Mesenchymal stem cell (in vitro differentiated cells and primary cell): ENCODE data around the gene CTBP2.
A peak's percentile ranks its signal among the peaks of the same experiment; 100 is the strongest.

Experiments used
- DNase-seq: peaks from one replicate; pipeline ENCODE4 v3.0.0-alpha.2; 2013
- H2AFZ ChIP-seq: one replicate; pipeline ENCODE4 v1.6.1; 2013; ENCODE audit warnings: low read depth, mild to moderate bottlenecking, control low read depth, inconsistent platforms, low read length, moderate library complexity
- H2AK5ac ChIP-seq: 2 replicates; pipeline ENCODE4 v1.6.1; 2013; ENCODE audit warnings: low read length, moderate library complexity, mild to moderate bottlenecking, inconsistent platforms; ENCODE audit not compliant: severe bottlenecking
- H2BK120ac ChIP-seq: one replicate; pipeline ENCODE4 v1.6.1; 2013; ENCODE audit warnings: low read depth, mild to moderate bottlenecking, inconsistent platforms, low read length, moderate library complexity
- H2BK12ac ChIP-seq, 2 experiments: one replicate each; pipeline ENCODE4 v1.6.1; 2013; ENCODE audit warnings: inconsistent platforms in 2 of 2, low read length in 2 of 2, mild to moderate bottlenecking in 2 of 2, moderate library complexity in 2 of 2, control low read depth in 1 of 2
- H2BK15ac ChIP-seq: one replicate; pipeline ENCODE4 v1.6.1; 2013; ENCODE audit warnings: mild to moderate bottlenecking, low read depth, inconsistent platforms; ENCODE audit not compliant: poor library complexity, severe bottlenecking
- H2BK5ac ChIP-seq: 2 replicates; pipeline ENCODE4 v1.6.1; 2013; ENCODE audit warnings: low read depth, mild to moderate bottlenecking, low read length, control low read depth, inconsistent platforms; ENCODE audit not compliant: poor library complexity, severe bottlenecking
- H3K14ac ChIP-seq, 2 experiments: one replicate each; pipeline ENCODE4 v1.6.1; 2013; ENCODE audit warnings: inconsistent platforms in 2 of 2, low read length in 2 of 2, control low read depth in 1 of 2, mild to moderate bottlenecking in 1 of 2, moderate library complexity in 1 of 2
- H3K18ac ChIP-seq, 2 experiments: one replicate each; pipeline ENCODE4 v1.6.1; 2013; ENCODE audit warnings: inconsistent platforms in 2 of 2, low read length in 2 of 2, control low read depth in 1 of 2, low read depth in 1 of 2, mild to moderate bottlenecking in 1 of 2
- H3K23ac ChIP-seq, 2 experiments: one replicate each; pipeline ENCODE4 v1.6.1; 2013; ENCODE audit warnings: inconsistent platforms in 2 of 2, low read length in 2 of 2, mild to moderate bottlenecking in 2 of 2, moderate library complexity in 2 of 2, control low read depth in 1 of 2
- H3K27ac ChIP-seq: 2 replicates; pipeline ENCODE4 v1.5.1; 2013; ENCODE audit warnings: mild to moderate bottlenecking, moderate library complexity, low read length, control low read depth, inconsistent platforms; ENCODE audit not compliant: poor library complexity, severe bottlenecking
- H3K27me3 ChIP-seq, 2 experiments: 2 replicates each; pipeline versions ENCODE4 v1.6.1 to v1.7.0; 2013; ENCODE audit warnings: low read length in 2 of 2, mild to moderate bottlenecking in 2 of 2, moderate library complexity in 2 of 2, control low read depth in 1 of 2, inconsistent platforms in 1 of 2; ENCODE audit not compliant: control insufficient read depth in 1 of 2, insufficient read depth in 1 of 2
- H3K36me3 ChIP-seq, 2 experiments: 2 replicates each; pipeline versions ENCODE4 v1.6.1 to v1.7.0; 2013; ENCODE audit warnings: low read length in 2 of 2, control low read depth in 1 of 2, inconsistent platforms in 1 of 2, low read depth in 1 of 2, mild to moderate bottlenecking in 1 of 2; ENCODE audit not compliant: insufficient read depth in 2 of 2, control insufficient read depth in 1 of 2
- H3K4ac ChIP-seq, 2 experiments: one replicate each; pipeline ENCODE4 v1.6.1; 2013; ENCODE audit warnings: inconsistent platforms in 2 of 2, low read length in 2 of 2, mild to moderate bottlenecking in 2 of 2, moderate library complexity in 2 of 2, control low read depth in 1 of 2, low read depth in 1 of 2
- H3K4me1 ChIP-seq: 2 replicates; pipeline ENCODE4 v1.6.1; 2013; ENCODE audit warnings: low read depth, low read length, control low read depth; ENCODE audit not compliant: control insufficient read depth, insufficient read depth
- H3K4me2 ChIP-seq: 2 replicates; pipeline ENCODE4 v1.6.1; 2013; ENCODE audit warnings: low read length, mild to moderate bottlenecking, inconsistent platforms; ENCODE audit not compliant: poor library complexity, severe bottlenecking
- H3K4me3 ChIP-seq, 2 experiments: 2 replicates each; pipeline versions ENCODE4 v1.5.1 to v1.7.0; 2013; ENCODE audit warnings: low read length in 2 of 2, mild to moderate bottlenecking in 2 of 2, control low read depth in 1 of 2, low read depth in 1 of 2; ENCODE audit not compliant: insufficient read depth in 1 of 2
- H3K79me1 ChIP-seq: replicated peaks from 2 replicates; pipeline ENCODE4 v1.6.1; 2013; ENCODE audit warnings: mild to moderate bottlenecking, control low read depth, low read length, inconsistent platforms; ENCODE audit not compliant: poor library complexity, severe bottlenecking
- H3K9ac ChIP-seq: 2 replicates; pipeline ENCODE4 v1.7.0; 2013; ENCODE audit warnings: mild to moderate bottlenecking, low read length, moderate library complexity
- H3K9me3 ChIP-seq: 2 replicates; pipeline ENCODE4 v1.7.0; 2013; ENCODE audit warnings: mild to moderate bottlenecking, low read length; ENCODE audit not compliant: control insufficient read depth
- H4K8ac ChIP-seq: one replicate; pipeline ENCODE4 v1.6.1; 2013; ENCODE audit warnings: inconsistent platforms, mild to moderate bottlenecking, low read length, moderate library complexity
- H4K91ac ChIP-seq: one replicate; pipeline ENCODE4 v1.6.1; 2013; ENCODE audit warnings: mild to moderate bottlenecking, low read length, inconsistent platforms
- WGBS: methylation state at CpG from one replicate; pipeline ENCODE4 v1.1.7; 2013; ENCODE audit warnings: mixed read lengths; 5-methylcytosine and 5-hydroxymethylcytosine counted together

The CTBP2 gene

DNA sequence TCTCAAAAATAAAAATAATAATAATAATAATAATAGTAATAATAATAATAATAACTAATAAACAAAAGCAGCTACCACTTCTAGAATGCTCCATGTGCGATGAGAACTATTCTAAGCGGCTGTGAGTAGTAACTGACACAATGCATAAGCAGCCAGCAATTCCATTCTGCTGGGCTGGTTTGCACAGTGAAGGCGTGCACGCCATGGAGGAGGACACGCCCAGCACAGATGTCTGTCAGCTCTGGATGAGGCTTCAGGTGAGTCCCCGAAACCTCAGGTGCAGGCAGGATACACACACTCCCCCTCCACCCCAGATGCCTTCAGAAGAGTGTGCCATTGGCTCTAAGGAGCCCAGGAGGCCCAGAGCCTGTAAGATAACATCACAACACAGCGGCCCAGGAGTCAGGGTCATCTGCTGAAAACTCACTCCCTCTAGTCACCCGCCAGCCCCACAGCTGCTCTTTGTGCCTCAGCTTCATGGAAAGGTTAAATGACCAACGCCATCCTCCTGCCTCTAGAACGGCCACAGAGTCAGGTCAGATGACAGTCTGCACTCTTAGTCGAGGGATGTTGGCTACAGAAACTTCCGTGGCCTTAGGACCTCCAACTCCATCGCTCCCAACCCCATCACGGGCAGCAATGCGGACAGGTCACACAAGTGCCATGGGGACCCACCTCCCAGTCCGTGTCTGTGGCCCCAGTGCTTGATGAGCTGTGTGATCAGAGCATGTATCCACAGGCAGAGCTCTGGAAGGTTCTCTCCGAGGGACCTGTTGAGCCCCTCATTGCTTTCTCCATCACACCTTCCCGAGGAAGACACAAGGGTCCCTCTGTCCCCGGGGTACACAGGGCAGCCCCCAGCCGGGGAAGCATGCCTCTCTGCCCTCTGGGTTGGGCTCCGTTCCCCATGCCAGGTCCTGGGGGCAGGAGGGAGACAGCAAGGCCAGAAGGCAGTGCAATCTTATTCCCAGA, 103.9 kb downstream of the CTBP2 start:
- Histone ChIP-seq H2AK5ac (peak overlapping the region; percentile 32), H3K4me1 (peaks cover 41% of the 10 kb centered on the region), H2AFZ (no peak overlapping the region), H3K9me3 (no peaks in the 10 kb centered on the region), H3K4me2 (no peak overlapping the region), H3K23ac (peak overlapping the region in 1 of 2 experiments; percentile 14), H4K8ac (peak overlapping the region; percentile 61), H2BK5ac (no peak overlapping the region), H2BK120ac (peak overlapping the region; percentile 36), H3K36me3 (peaks cover 3 to 29% of the 10 kb centered on the region in 2 experiments), H3K27me3 (no peaks in the 10 kb centered on the region), H2BK15ac (peak overlapping the region; percentile 50), H3K14ac (peak overlapping the region in 1 of 2 experiments; percentile 68), H4K91ac (peak overlapping the region; percentile 81), H3K18ac (peak overlapping the region; percentile 25 to 94), H3K4ac (peak overlapping the region; percentile 50 to 75), H2BK12ac (peak overlapping the region; percentile 41 to 99), H3K79me1 (peaks cover 32% of the 10 kb centered on the region), H3K4me3 (peak overlapping the region in 1 of 2 experiments; percentile 62), H3K27ac (no peak overlapping the region), H3K9ac (peak overlapping the region; percentile 76)
- WGBS: 75% methylated on average over 21 of the region's 21 CpGs
- DNase-seq: no peak

DNA sequence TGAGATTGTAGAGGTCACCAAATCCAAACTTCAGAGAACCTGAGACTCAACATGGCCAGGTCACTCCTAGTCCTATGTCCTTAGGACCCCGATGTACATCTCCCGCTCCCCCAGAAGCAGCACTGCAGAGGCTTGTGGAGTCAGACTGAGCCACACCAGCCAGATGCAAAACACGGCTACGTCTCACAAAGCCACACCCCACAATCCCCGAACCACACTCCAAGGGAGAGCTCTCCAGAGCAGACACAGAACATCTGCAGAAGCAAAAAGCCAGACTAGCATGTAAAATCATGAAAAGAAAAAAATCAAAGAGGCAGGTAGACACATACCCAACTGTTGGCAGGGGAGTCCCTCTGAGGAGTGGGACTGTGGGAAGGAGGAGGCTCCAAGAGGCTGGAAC, 104.9 kb downstream of the CTBP2 start:
- H4K8ac ChIP-seq: peak overlapping the region; percentile 39
- H2BK12ac ChIP-seq: peak overlapping the region in 1 of 2 experiments; percentile 56
- H3K36me3 ChIP-seq: peaks cover 4 to 29% of the 10 kb centered on the region in 2 experiments
- peak; percentile 39 for DNase-seq
- WGBS: 54% methylated on average over 4 of the region's 5 CpGs
- H2BK15ac ChIP-seq: no peak overlapping the region
- H3K18ac ChIP-seq: peak overlapping the region; percentile 70 to 83
- peak overlapping the region; percentile 41 for H4K91ac ChIP-seq
- H2BK120ac ChIP-seq: no peak overlapping the region
- no peak overlapping the region for H2BK5ac ChIP-seq
- H3K4me3 ChIP-seq: no peak overlapping the region
- H3K79me1 ChIP-seq: peaks cover 37% of the 10 kb centered on the region
- no peak overlapping the region for H3K9ac ChIP-seq
- no peaks in the 10 kb centered on the region for H3K27me3 ChIP-seq
- H3K4me2 ChIP-seq: no peak overlapping the region
- peak overlapping the region; percentile 35 to 70 for H3K4ac ChIP-seq
- no peak overlapping the region for H2AFZ ChIP-seq
- H3K14ac ChIP-seq: no peak overlapping the region
- H3K23ac ChIP-seq: no peak overlapping the region
- H3K27ac ChIP-seq: peak overlapping the region; percentile 63
- peak overlapping the region; percentile 43 for H2AK5ac ChIP-seq
- H3K4me1 ChIP-seq: peaks cover 36% of the 10 kb centered on the region
- no peaks in the 10 kb centered on the region for H3K9me3 ChIP-seq

DNA sequence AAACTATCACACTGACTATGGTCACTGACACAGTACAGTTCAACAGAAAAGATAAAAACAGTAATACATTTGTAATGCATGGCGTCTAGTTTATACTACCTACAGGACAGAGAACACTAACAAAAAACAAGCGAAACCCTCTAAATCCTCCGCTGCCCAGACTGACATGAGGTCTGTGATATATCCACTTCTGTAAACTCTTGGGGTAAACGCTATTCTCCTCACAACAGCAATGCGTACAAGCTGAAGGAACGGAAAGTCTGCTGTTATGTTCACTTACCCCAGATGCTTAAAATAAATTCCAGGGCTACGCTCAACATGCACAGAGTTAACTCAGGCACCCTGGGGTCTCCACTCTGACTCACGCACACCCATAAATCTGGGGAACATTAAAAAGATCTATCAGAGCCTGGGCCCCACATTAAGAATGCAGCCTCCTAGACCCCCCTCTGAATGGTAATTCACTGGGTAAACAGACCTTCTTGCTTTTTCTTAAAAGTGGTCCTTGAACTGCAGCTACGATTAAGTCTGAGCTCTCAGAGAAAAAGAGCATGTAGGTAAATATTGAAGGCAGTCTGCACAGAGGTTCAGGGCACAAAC, 105.6 kb downstream of the CTBP2 start:
- H3K27ac ChIP-seq: peak overlapping the region; percentile 63
- H3K9ac ChIP-seq: no peak overlapping the region
- peak overlapping the region; percentile 33 for H3K4me2 ChIP-seq
- no peak overlapping the region for H4K8ac ChIP-seq
- H3K18ac ChIP-seq: peak overlapping the region; percentile 70 to 83
- H2BK15ac ChIP-seq: no peak overlapping the region
- H3K9me3 ChIP-seq: no peaks in the 10 kb centered on the region
- H3K36me3 ChIP-seq: peaks cover 10 to 34% of the 10 kb centered on the region in 2 experiments
- H2AK5ac ChIP-seq: peak overlapping the region; percentile 51
- peak overlapping the region in 1 of 2 experiments; percentile 73 for H2BK12ac ChIP-seq
- H3K23ac ChIP-seq: no peak overlapping the region
- H4K91ac ChIP-seq: no peak overlapping the region
- H3K4me3 ChIP-seq: no peak overlapping the region
- H3K79me1 ChIP-seq: peaks cover 40% of the 10 kb centered on the region
- peak overlapping the region in 1 of 2 experiments; percentile 63 for H3K14ac ChIP-seq
- H2BK120ac ChIP-seq: no peak overlapping the region
- WGBS: 33% methylated on average over 9 of the region's 9 CpGs
- no peak overlapping the region for H2BK5ac ChIP-seq
- no peaks in the 10 kb centered on the region for H3K27me3 ChIP-seq
- H2AFZ ChIP-seq: no peak overlapping the region
- DNase-seq: peak; percentile 81
- H3K4ac ChIP-seq: peak overlapping the region; percentile 22 to 35
- H3K4me1 ChIP-seq: peaks cover 34% of the 10 kb centered on the region

DNA sequence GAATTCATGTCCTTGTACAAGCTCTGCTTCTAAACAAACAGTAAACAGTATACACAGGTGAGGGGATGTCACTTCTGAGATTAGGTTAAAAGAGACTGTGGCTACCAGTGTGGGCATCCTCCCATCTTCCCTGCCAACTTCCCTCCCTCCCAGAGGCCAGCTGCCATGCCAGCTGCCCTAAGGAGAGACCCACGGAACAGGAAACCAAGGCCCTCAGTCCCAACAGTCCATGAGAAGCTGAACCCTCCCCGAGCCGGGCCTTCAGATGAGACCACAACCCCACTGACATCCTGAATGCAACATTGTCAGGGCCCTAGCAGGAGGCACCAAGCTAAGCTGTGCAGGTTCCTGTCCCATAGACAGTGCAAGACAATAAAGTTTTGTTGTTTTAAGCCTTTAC, 106.1 kb downstream of the CTBP2 start:
- Histone ChIP-seq H3K18ac (peak overlapping the region in 1 of 2 experiments; percentile 54), H3K27me3 (no peaks in the 10 kb centered on the region), H2AK5ac (peak overlapping the region; percentile 60), H2BK15ac (no peak overlapping the region), H4K91ac (peak overlapping the region; percentile 67), H3K23ac (no peak overlapping the region), H3K4me2 (no peak overlapping the region), H3K79me1 (peaks cover 42% of the 10 kb centered on the region), H3K9ac (no peak overlapping the region), H2BK5ac (no peak overlapping the region), H2BK120ac (no peak overlapping the region), H3K14ac (no peak overlapping the region), H3K27ac (peak overlapping the region; percentile 22), H3K4ac (peak overlapping the region in 1 of 2 experiments; percentile 46), H3K36me3 (peaks cover 10 to 40% of the 10 kb centered on the region in 2 experiments), H2BK12ac (no peak overlapping the region), H2AFZ (no peak overlapping the region), H3K4me3 (no peak overlapping the region), H3K4me1 (peaks cover 30% of the 10 kb centered on the region), H3K9me3 (no peaks in the 10 kb centered on the region), H4K8ac (no peak overlapping the region)
- no peak for DNase-seq
- 80% methylated on average over 3 of the region's 3 CpGs for WGBS
